Measurements from ENCODE around the gene SCP2.

The SCP2 gene

GRCh38 chr1:53080769-53081168 is 153.7 kb downstream of the SCP2 start:
- DNase-seq (ENCODE audit: low read depth in 2 of 2), result no peak

- DNase-seq (ENCODE audit: low read depth in 2 of 2), result no peak
Measured at GRCh38 chr1:53081384-53082066, 154.4 kb downstream of the SCP2 start.

- DNase-seq (ENCODE audit: low read depth in 2 of 2), result no peak
Measured at GRCh38 chr1:53082826-53083455, 155.9 kb downstream of the SCP2 start.

GRCh38 chr1:53083636-53084588 is 156.8 kb downstream of the SCP2 start:
- no peak for DNase-seq (ENCODE audit: low read depth in 2 of 2)

GRCh38 chr1:53084589-53084971 is 157.5 kb downstream of the SCP2 start:
- no peak for DNase-seq (ENCODE audit: low read depth in 2 of 2)

GRCh38 chr1:53085405-53085804 is 158.3 kb downstream of the SCP2 start:
- no peak for DNase-seq (ENCODE audit: low read depth in 2 of 2)

GRCh38 chr1:53086491-53087070 is 159.5 kb downstream of the SCP2 start:
- no peak for DNase-seq (ENCODE audit: low read depth in 2 of 2)

GRCh38 chr1:53087332-53088285 is 160.5 kb downstream of the SCP2 start:
- no peak for DNase-seq (ENCODE audit: low read depth in 2 of 2)

- no peak for DNase-seq (ENCODE audit: low read depth in 2 of 2)
Measured at GRCh38 chr1:53088616-53089300, 161.7 kb downstream of the SCP2 start.

- DNase-seq (ENCODE audit: low read depth in 2 of 2), result no peak
Measured at GRCh38 chr1:53089478-53090226, 162.6 kb downstream of the SCP2 start.

- no peak for DNase-seq (ENCODE audit: low read depth in 2 of 2)
Measured at GRCh38 chr1:53090227-53091147, 163.4 kb downstream of the SCP2 start.

GRCh38 chr1:53091841-53092645 is 165.0 kb downstream of the SCP2 start:
- DNase-seq (ENCODE audit: low read depth in 2 of 2), result no peak

GRCh38 chr1:53092659-53093450 is 165.8 kb downstream of the SCP2 start:
- no peak for DNase-seq (ENCODE audit: low read depth in 2 of 2)

GRCh38 chr1:53093451-53093754 is 166.3 kb downstream of the SCP2 start:
- no peak for DNase-seq (ENCODE audit: low read depth in 2 of 2)

- no peak for DNase-seq (ENCODE audit: low read depth in 2 of 2)
Measured at GRCh38 chr1:53093778-53094532, 166.9 kb downstream of the SCP2 start.

GRCh38 chr1:53094533-53094919 is 167.4 kb downstream of the SCP2 start:
- no peak for DNase-seq (ENCODE audit: low read depth in 2 of 2)
